ENCODE results near the gene FAIM2.

Gene FAIM2

DNA sequence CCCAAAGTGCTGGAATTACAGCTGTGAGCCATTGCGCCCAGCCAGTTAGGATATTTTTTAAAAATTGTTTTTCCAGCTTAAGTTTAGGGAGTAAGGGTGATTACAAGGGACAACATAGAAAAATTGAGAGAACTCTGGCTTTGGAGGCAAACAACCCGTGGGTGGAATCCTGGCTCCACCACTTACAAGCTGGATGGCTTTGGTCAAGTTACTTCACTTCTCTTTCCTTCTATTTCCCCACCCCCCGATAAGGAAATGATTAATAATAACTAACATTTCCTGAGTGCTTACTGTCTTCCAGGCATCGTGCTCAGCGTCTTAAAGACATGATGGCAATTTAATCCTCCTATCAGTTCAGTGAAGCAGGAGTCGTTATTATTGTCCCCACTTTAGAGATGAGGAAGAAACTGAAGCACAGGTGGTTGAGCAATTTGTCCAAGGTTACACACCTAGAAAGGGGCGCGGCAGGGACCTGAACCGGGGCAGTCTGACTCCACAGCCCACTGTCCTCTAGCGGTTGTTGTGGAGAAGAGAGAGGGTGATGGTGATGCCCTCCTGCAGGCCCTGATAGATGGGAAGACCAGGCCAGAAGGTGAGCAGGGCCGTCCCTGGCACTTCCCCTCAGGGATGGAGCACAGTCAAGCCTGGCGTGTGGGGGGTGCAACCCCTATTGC is 16.7 kb upstream of the FAIM2 start:
- Histone ChIP-seq H2AFZ (ENCODE audit: insufficient read depth, low read length, poor library complexity) (no peak overlapping the region), H3K4ac (ENCODE audit: low read depth, low read length) (no peak overlapping the region), H3K4me3 (ENCODE audit: low read depth, low read length) (no peak overlapping the region), H3K9me3 (ENCODE audit: insufficient read depth, low read depth, low read length) (peaks cover 3% of the 10 kb centered on the region), H3K9ac (ENCODE audit: low read length) (no peak overlapping the region), H2BK5ac (ENCODE audit: low read depth, low read length, poor library complexity) (no peak overlapping the region), H3K23ac (ENCODE audit: low read length) (no peak overlapping the region), H4K91ac (ENCODE audit: low read depth, low read length) (no peak overlapping the region), H4K8ac (ENCODE audit: low read depth, low read length) (no peak overlapping the region), H2BK120ac (ENCODE audit: insufficient read depth, low read length, poor library complexity) (no peak overlapping the region), H2AK5ac (ENCODE audit: low read length) (no peak overlapping the region), H3K27ac (ENCODE audit: low read depth, low read length) (no peak overlapping the region), H3K27me3 (ENCODE audit: insufficient read depth, low read length) (no peaks in the 10 kb centered on the region), H3K79me1 (ENCODE audit: low read length) (no peaks in the 10 kb centered on the region), H3K18ac (ENCODE audit: low read length) (no peak overlapping the region), H3K4me1 (ENCODE audit: control insufficient read depth in 1 of 2, insufficient read depth in 2 of 2, low read length in 2 of 2) (no peaks in the 10 kb centered on the region), H3K4me2 (ENCODE audit: low read length) (no peak overlapping the region), H3K36me3 (ENCODE audit: control insufficient read depth in 1 of 2, insufficient read depth in 2 of 2, low read length in 2 of 2) (no peaks in the 10 kb centered on the region), H3K14ac (ENCODE audit: low read length) (no peak overlapping the region), H2BK12ac (ENCODE audit: low read length) (no peak overlapping the region), H4K12ac (ENCODE audit: low read depth, low read length) (no peak overlapping the region), H3K79me2 (ENCODE audit: control insufficient read depth, insufficient read depth, low read length, poor library complexity) (no peaks in the 10 kb centered on the region)
- DNase-seq, result no peak
- WGBS (ENCODE audit: extremely low coverage, insufficient coverage, insufficient read length), result no CpG with 5 or more reads among the region's 12 CpGs

DNA sequence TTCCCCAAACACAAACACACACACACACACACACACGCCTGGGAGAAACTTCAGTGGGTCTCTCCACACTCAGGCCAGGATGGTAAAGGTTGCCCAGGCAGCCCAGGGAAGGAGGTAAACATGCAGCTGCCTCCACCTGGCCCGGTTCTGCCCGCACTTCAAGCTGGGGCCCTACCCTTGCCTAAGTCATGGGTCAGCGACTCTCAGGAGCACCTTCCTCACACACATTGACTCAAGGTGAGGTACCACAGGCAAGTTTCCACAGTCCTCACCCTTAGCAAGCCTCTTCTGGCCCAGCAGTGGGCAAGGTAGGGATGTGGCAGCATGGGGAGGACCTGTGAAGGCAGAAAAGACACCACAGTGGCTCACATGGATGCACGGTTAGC is 14.1 kb upstream of the FAIM2 start:
- H2BK120ac ChIP-seq (ENCODE audit: insufficient read depth, low read length, poor library complexity), result no peak overlapping the region
- H3K4me2 ChIP-seq (ENCODE audit: low read length), result no peak overlapping the region
- no peak overlapping the region for H2AFZ ChIP-seq (ENCODE audit: insufficient read depth, low read length, poor library complexity)
- no peak overlapping the region for H3K4me3 ChIP-seq (ENCODE audit: low read depth, low read length)
- DNase-seq, result no peak
- no peak overlapping the region for H2AK5ac ChIP-seq (ENCODE audit: low read length)
- no peak overlapping the region for H3K27ac ChIP-seq (ENCODE audit: low read depth, low read length)
- H3K9me3 ChIP-seq (ENCODE audit: insufficient read depth, low read depth, low read length), result peaks cover 1% of the 10 kb centered on the region
- H4K12ac ChIP-seq (ENCODE audit: low read depth, low read length), result no peak overlapping the region
- H3K18ac ChIP-seq (ENCODE audit: low read length), result no peak overlapping the region
- no peaks in the 10 kb centered on the region for H3K4me1 ChIP-seq (ENCODE audit: control insufficient read depth in 1 of 2, insufficient read depth in 2 of 2, low read length in 2 of 2)
- WGBS (ENCODE audit: extremely low coverage, insufficient coverage, insufficient read length), result no CpG with 5 or more reads among the region's 5 CpGs
- H3K79me2 ChIP-seq (ENCODE audit: control insufficient read depth, insufficient read depth, low read length, poor library complexity), result no peaks in the 10 kb centered on the region
- no peaks in the 10 kb centered on the region for H3K36me3 ChIP-seq (ENCODE audit: control insufficient read depth in 1 of 2, insufficient read depth in 2 of 2, low read length in 2 of 2)
- no peak overlapping the region for H2BK12ac ChIP-seq (ENCODE audit: low read length)
- no peak overlapping the region for H3K23ac ChIP-seq (ENCODE audit: low read length)
- no peak overlapping the region for H3K4ac ChIP-seq (ENCODE audit: low read depth, low read length)
- H4K8ac ChIP-seq (ENCODE audit: low read depth, low read length), result no peak overlapping the region
- H3K79me1 ChIP-seq (ENCODE audit: low read length), result no peaks in the 10 kb centered on the region
- no peak overlapping the region for H3K9ac ChIP-seq (ENCODE audit: low read length)
- no peak overlapping the region for H4K91ac ChIP-seq (ENCODE audit: low read depth, low read length)
- H3K27me3 ChIP-seq (ENCODE audit: insufficient read depth, low read length), result no peaks in the 10 kb centered on the region
- no peak overlapping the region for H3K14ac ChIP-seq (ENCODE audit: low read length)
- no peak overlapping the region for H2BK5ac ChIP-seq (ENCODE audit: low read depth, low read length, poor library complexity)

DNA sequence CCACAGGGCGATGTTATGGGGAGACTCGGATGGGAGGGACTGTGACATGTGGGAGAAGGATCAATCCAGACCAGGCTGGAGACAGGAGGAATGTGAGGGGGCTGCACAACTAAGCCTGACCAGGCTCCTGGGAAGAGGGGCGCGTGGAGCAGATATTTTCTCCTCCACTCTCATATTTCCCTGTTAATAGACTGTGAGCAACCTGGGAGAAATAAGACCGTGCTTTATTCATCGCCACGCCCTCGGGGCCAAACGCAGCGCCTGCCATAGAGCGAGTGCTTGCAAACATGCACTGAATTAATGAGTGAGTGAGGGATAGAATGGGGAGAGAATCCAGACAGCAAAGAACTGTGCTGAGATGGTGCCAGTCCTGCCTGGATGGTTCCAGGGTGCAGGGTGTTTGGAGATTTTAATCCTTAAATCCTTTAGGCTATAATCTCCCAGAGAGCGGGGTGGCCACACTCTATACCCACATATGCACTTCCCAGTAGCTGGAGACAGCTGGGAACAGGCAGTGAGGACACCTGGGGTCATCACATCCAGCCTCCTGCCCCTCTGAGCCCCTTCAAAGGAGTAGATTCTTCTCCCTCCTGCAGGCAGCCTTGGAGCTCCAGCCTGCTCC is 13.6 kb upstream of the FAIM2 start:
- H2BK120ac ChIP-seq (ENCODE audit: insufficient read depth, low read length, poor library complexity), result no peak overlapping the region
- H3K4me1 ChIP-seq (ENCODE audit: control insufficient read depth in 1 of 2, insufficient read depth in 2 of 2, low read length in 2 of 2), result no peaks in the 10 kb centered on the region
- H4K12ac ChIP-seq (ENCODE audit: low read depth, low read length), result no peak overlapping the region
- no peak overlapping the region for H3K4me2 ChIP-seq (ENCODE audit: low read length)
- H2BK12ac ChIP-seq (ENCODE audit: low read length), result no peak overlapping the region
- H4K8ac ChIP-seq (ENCODE audit: low read depth, low read length), result no peak overlapping the region
- H3K23ac ChIP-seq (ENCODE audit: low read length), result no peak overlapping the region
- H3K36me3 ChIP-seq (ENCODE audit: control insufficient read depth in 1 of 2, insufficient read depth in 2 of 2, low read length in 2 of 2), result no peaks in the 10 kb centered on the region
- no peak overlapping the region for H2BK5ac ChIP-seq (ENCODE audit: low read depth, low read length, poor library complexity)
- H3K14ac ChIP-seq (ENCODE audit: low read length), result no peak overlapping the region
- WGBS (ENCODE audit: extremely low coverage, insufficient coverage, insufficient read length), result no CpG with 5 or more reads among the region's 12 CpGs
- no peak overlapping the region for H3K9ac ChIP-seq (ENCODE audit: low read length)
- H2AK5ac ChIP-seq (ENCODE audit: low read length), result no peak overlapping the region
- H3K79me1 ChIP-seq (ENCODE audit: low read length), result no peaks in the 10 kb centered on the region
- DNase-seq, result no peak
- H3K79me2 ChIP-seq (ENCODE audit: control insufficient read depth, insufficient read depth, low read length, poor library complexity), result no peaks in the 10 kb centered on the region
- no peak overlapping the region for H3K4ac ChIP-seq (ENCODE audit: low read depth, low read length)
- H3K27ac ChIP-seq (ENCODE audit: low read depth, low read length), result no peak overlapping the region
- no peak overlapping the region for H3K4me3 ChIP-seq (ENCODE audit: low read depth, low read length)
- no peak overlapping the region for H2AFZ ChIP-seq (ENCODE audit: insufficient read depth, low read length, poor library complexity)
- H4K91ac ChIP-seq (ENCODE audit: low read depth, low read length), result no peak overlapping the region
- H3K27me3 ChIP-seq (ENCODE audit: insufficient read depth, low read length), result no peaks in the 10 kb centered on the region
- no peak overlapping the region for H3K18ac ChIP-seq (ENCODE audit: low read length)
- H3K9me3 ChIP-seq (ENCODE audit: insufficient read depth, low read depth, low read length), result peaks cover 1% of the 10 kb centered on the region

DNA sequence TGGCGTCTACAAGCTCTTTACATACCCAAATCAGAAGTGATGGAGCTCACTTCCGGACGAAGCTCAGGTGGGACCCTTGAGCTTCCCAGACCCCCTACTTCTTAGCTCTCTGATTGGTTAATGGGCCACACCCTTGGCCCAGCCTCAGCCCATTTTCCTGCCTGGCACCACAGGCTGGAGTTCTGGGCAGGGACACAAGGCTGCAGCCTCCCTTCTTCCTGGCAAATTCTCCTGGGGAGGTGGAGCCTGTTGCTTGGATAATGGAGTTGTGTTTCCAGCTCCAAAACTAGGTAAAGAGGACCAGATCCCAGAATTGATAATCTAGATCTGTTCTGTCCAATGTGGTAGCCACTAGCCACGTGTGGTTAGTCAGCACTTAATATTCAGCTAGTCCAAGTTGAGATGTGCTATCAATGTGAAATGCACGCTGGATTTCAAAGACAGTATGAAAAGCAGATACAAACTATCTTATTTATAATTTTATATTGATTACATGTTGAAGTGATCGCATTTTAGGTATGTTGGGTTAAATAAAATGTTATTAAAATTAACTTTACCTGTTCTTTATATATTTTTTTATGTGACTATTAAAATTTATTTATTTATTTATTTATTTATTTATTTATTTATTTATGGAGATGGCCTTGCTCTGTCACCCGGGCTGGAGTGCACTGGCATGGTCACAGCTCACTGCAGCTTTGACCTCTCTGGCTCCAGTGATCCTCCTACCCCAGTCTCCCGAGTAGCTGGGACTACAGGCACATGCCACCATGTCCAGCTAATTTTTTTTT is 12.6 kb upstream of the FAIM2 start:
- WGBS (ENCODE audit: extremely low coverage, insufficient coverage, insufficient read length), result no CpG with 5 or more reads among the region's 8 CpGs

More for the DNA sequence above, 12.6 kb upstream of the FAIM2 start:
- no peaks in the 10 kb centered on the region for H3K79me1 ChIP-seq (ENCODE audit: low read length)
- H3K4me3 ChIP-seq (ENCODE audit: low read depth, low read length), result no peak overlapping the region
- no peak overlapping the region for H2BK120ac ChIP-seq (ENCODE audit: insufficient read depth, low read length, poor library complexity)
- no peak overlapping the region for H3K4me2 ChIP-seq (ENCODE audit: low read length)
- no peaks in the 10 kb centered on the region for H3K79me2 ChIP-seq (ENCODE audit: control insufficient read depth, insufficient read depth, low read length, poor library complexity)
- no peak overlapping the region for H3K14ac ChIP-seq (ENCODE audit: low read length)
- H4K8ac ChIP-seq (ENCODE audit: low read depth, low read length), result no peak overlapping the region
- no peak overlapping the region for H3K9ac ChIP-seq (ENCODE audit: low read length)
- H2AK5ac ChIP-seq (ENCODE audit: low read length), result no peak overlapping the region
- H4K91ac ChIP-seq (ENCODE audit: low read depth, low read length), result no peak overlapping the region
- H3K23ac ChIP-seq (ENCODE audit: low read length), result no peak overlapping the region
- H3K9me3 ChIP-seq (ENCODE audit: insufficient read depth, low read depth, low read length), result peaks cover 1% of the 10 kb centered on the region
- H2BK5ac ChIP-seq (ENCODE audit: low read depth, low read length, poor library complexity), result no peak overlapping the region
- H3K27me3 ChIP-seq (ENCODE audit: insufficient read depth, low read length), result no peaks in the 10 kb centered on the region
- no peak for DNase-seq
- H3K27ac ChIP-seq (ENCODE audit: low read depth, low read length), result no peak overlapping the region
- H3K18ac ChIP-seq (ENCODE audit: low read length), result no peak overlapping the region
- H3K36me3 ChIP-seq (ENCODE audit: control insufficient read depth in 1 of 2, insufficient read depth in 2 of 2, low read length in 2 of 2), result no peaks in the 10 kb centered on the region
- H2AFZ ChIP-seq (ENCODE audit: insufficient read depth, low read length, poor library complexity), result no peak overlapping the region
- no peak overlapping the region for H3K4ac ChIP-seq (ENCODE audit: low read depth, low read length)
- no peak overlapping the region for H4K12ac ChIP-seq (ENCODE audit: low read depth, low read length)
- H3K4me1 ChIP-seq (ENCODE audit: control insufficient read depth in 1 of 2, insufficient read depth in 2 of 2, low read length in 2 of 2), result no peaks in the 10 kb centered on the region
- H2BK12ac ChIP-seq (ENCODE audit: low read length), result no peak overlapping the region
